Measurements from ENCODE around the gene ANKZF1.

Gene ANKZF1

DNA sequence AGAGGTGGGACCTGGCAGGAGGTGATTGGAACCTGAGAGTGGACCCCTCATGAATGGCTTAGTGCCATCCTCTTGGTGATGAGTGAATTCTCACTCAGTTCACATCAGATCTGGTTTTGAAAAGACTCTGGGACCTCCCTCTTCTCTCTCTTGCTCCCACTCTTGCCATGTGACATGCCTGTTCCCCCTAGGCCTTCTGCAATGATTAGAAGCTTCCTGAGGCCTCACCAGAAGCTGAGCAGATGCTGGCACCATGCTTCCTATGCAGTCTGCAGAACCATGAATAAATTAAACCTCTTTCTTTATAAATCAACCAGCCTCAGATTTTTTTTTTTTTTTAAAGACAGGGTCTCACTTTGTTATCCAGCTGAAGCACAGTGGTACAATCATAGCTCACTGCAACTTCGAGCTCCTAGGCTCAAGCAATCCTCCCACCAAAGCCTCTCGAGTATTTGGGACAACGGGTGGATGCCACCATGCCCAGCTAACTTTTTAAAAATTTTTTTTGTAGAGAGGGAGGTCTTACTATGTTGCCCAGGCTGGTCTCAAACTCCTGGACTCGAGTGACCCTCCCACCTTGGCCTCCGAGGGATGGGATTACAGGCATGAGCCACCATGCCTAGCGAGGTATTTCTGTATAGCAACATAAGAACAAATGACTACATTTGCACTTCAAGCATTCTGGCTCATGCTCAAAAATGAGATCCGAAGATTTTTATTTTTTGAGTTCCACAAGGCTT is 25.0 kb upstream of the ANKZF1 start:
- Mint-ChIP-seq H3K4me3 (no peak overlapping the region), H3K36me3 (peaks cover 4% of the 10 kb centered on the region)

DNA sequence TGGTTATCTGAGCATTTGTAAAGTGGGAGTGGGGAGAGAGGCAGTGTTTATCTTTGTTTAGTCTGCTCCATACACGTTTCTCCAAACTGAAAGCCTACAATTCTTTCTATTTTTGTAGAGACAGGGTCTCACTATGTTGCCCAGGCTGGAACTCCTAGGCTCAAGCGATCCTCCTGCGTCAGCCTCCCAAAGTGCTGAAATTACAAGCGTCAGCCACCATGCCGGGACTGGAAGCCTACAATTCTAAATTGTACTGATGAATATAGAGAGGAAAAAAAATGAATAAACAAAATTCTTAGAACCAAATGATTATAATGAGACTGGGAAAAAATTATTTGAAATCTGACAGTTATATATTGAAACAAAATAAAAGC is 24.5 kb upstream of the ANKZF1 start:
- Mint-ChIP-seq H3K27me3 (no peaks in the 10 kb centered on the region), H3K4me3 (peak overlapping the region; percentile 94), H3K36me3 (peaks cover 4% of the 10 kb centered on the region), H3K4me1 (ENCODE audit: low read depth) (peaks cover 46% of the 10 kb centered on the region), H3K27ac (peak overlapping the region; percentile 73), H3K9me3 (ENCODE audit: low read depth) (no peaks in the 10 kb centered on the region)

More for the DNA sequence above, 25.0 kb upstream of the ANKZF1 start:
- peak overlapping the region; percentile 73 for H3K27ac Mint-ChIP-seq
- peaks cover 44% of the 10 kb centered on the region for H3K4me1 Mint-ChIP-seq (ENCODE audit: low read depth)
- H3K9me3 Mint-ChIP-seq (ENCODE audit: low read depth) = no peaks in the 10 kb centered on the region
- H3K27me3 Mint-ChIP-seq = no peaks in the 10 kb centered on the region

DNA sequence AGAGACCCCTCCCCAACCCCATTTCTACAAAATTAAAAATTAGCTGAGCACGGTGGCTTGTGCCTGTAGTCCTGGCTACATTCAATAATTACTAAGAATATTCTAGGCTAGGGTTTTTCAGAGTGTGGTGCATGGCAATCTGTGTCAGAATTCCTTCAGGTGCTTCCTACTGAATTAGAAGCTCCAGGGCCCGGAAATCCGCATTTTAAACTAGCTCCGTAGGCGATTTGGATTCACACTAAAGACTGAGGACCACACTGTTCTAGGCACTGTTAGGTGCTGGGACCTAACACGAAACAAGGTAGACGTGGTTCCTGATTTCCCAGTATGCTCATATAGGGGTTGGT is 23.7 kb upstream of the ANKZF1 start:
- H3K27ac Mint-ChIP-seq = peak overlapping the region; percentile 96
- H3K4me3 Mint-ChIP-seq = peak overlapping the region; percentile 94
- H3K4me1 Mint-ChIP-seq (ENCODE audit: low read depth) = peaks cover 45% of the 10 kb centered on the region
- H3K27me3 Mint-ChIP-seq = no peaks in the 10 kb centered on the region
- peaks cover 4% of the 10 kb centered on the region for H3K36me3 Mint-ChIP-seq
- H3K9me3 Mint-ChIP-seq (ENCODE audit: low read depth) = no peaks in the 10 kb centered on the region

DNA sequence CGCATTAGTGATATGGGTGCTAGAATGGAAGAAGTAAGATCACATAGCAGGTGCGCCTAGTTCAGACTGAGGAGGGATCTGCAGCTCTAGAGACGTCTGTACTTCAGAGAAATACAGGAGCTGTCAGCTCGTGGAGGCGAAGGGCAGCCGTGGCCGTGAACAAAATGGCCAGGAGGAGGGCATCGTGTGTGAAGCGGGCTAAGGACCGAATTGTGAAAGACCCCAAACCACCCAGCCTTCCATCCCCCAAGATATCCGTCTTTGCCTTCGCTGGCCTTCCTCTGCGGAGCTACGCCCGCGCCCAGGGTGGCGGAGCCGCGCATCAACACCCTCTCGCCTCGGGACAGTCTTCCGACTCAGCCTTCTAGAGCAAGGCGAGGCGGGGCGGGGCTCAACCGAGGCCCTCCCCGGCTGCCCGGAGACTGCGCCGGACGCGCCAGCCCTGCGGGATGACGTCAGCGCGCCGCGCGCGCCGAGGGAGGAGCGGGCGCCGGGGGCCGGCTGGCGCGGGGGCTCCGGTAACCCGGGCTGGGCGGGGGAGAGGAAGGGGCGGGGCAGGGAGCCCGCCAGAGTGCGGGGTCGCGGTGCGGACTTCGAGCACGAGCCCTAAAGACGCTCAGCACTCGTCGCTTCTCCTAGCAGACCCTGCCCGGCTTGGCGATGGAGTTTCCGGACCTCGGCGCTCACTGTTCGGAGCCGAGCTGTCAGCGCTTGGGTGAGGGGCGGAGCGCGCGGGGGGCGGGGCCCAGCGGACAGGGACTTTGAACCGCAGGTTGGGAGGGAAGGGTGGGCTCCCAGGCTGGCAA is 23.1 kb upstream of the ANKZF1 start, which contains the start of gene ZFAND2B:
TSS of gene ZFAND2B (plus strand) at position 455 of the 806 bp plus-strand sequence. CDS start at position 661, 206 bp downstream.
- Mint-ChIP-seq H3K36me3 (peaks cover 4% of the 10 kb centered on the region), H3K4me1 (ENCODE audit: low read depth) (peaks cover 49% of the 10 kb centered on the region), H3K9me3 (ENCODE audit: low read depth) (no peaks in the 10 kb centered on the region), H3K27me3 (no peaks in the 10 kb centered on the region), H3K4me3 (peak within 1 kb of the TSS; percentile 94), H3K27ac (peak within 1 kb of the TSS; percentile 96)

DNA sequence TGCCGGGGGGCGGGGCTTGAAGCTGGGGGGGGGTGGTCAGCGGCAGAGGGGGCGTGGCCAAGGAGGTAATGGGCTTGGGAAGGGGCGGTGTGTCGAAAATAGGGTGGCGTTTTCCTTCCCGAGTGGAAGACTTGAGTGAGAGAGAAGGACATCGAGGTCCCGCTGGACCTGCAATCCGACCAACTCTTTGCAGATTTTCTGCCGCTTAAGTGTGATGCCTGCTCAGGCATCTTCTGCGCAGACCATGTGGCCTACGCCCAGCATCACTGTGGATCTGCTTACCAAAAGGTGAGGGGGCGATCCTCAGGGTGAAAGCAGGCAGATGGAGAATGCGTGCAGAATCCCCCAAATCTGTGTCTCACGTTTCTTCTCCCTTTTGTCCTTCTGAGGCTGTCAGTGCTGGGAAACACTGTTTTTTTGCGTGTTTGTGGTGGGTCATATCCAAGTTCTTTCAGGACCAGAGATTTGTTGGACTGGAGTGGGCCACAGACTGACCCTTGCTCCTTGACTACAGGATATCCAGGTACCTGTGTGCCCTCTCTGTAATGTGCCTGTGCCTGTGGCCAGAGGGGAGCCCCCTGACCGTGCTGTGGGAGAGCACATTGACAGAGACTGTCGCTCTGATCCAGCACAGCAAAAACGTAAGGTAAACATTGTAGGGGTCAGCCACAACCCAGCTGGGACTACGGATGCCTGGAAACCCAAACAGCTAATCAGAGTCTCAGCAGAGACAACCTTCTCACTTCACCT is 22.3 kb upstream of the ANKZF1 start:
- Mint-ChIP-seq H3K36me3 (peaks cover 4% of the 10 kb centered on the region), H3K4me1 (ENCODE audit: low read depth) (peaks cover 49% of the 10 kb centered on the region), H3K27me3 (no peaks in the 10 kb centered on the region), H3K9me3 (ENCODE audit: low read depth) (no peaks in the 10 kb centered on the region), H3K27ac (peak overlapping the region; percentile 81), H3K4me3 (peak overlapping the region; percentile 94)

DNA sequence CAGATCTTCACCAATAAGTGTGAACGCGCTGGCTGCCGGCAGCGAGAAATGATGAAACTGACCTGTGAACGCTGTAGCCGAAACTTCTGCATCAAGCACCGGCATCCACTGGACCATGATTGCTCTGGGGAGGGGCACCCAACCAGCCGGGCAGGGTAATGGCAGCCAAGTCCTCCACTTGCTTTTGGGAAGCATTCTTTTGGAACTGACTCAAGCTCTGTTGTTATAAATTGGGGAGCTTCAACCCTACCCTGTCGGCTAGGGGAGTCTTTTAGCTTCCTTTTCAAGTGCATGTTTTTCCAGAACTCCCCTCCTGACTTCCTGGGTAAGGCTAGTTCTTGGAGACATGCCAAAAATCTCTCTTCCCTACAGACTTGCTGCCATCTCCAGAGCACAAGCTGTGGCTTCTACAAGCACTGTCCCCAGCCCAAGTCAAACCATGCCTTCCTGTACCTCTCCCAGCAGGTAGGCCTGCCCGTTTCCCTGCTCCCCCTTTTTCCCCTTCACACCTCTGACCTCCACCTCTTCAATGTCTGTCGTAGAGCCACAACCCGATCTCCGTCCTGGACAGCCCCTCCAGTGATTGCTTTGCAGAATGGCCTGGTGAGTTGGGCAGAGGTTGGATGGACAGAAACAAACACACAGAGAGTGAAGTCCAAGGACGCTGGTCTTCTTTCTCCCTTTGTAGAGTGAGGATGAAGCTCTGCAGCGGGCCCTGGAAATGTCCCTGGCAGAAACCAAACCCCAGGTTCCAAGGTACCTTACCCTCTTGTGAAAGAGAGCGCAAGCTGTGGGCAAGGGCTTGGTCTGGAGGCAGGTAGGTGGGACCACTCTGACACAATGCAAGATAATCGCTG is 21.5 kb upstream of the ANKZF1 start:
- Mint-ChIP-seq H3K4me1 (ENCODE audit: low read depth) (peaks cover 49% of the 10 kb centered on the region), H3K36me3 (peaks cover 4% of the 10 kb centered on the region), H3K27ac (peak overlapping the region; percentile 88), H3K4me3 (peak overlapping the region; percentile 94), H3K9me3 (ENCODE audit: low read depth) (no peaks in the 10 kb centered on the region), H3K27me3 (no peaks in the 10 kb centered on the region)

DNA sequence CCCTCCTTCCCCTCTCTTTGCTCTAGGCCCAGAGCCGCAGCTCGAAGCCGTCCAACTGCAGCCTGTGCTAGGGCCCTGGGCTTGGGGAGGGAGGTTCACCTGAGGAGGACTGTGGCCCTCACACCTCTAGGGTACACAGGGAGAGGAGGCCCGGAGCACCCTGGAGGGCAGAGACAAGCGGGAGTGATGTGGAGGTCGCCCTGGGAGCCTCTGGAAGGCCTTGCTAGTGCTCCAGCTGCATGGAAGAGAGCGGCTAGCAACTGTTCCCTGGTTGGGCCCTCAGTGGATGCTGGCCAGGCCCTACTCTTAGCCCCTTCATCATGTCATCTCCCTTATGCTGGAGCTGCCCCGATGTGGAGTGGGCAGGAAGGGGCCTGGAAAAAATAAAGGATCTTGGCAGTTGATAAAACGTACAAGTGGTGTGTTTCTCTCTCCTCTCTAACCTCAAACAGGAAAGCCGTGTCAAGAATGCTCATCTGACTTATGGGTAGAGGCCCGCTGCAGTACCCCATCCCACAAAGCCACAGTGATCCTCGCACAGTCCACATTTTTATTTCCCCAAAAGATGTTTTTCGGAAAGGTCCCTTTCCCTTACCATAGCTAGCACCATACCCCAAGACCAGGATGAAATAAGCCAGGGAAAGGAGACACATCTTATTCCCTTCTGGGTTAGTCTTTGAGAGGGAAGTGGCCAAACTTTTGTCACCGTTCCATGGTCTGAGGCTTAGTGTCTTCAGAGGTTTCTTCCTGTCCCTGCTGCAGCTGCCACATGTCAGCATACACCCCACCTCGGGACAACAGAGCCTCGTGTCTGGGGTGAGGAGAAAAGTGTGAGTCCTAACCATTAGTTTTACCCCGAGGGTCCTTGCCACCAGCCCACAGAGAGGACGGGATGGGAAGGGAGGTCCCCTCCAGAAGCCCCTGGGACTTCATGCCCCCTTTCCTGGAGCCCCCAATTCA is 20.1 kb upstream of the ANKZF1 start:
- Mint-ChIP-seq H3K4me3 (peak overlapping the region; percentile 61), H3K4me1 (ENCODE audit: low read depth) (peaks cover 49% of the 10 kb centered on the region)

DNA sequence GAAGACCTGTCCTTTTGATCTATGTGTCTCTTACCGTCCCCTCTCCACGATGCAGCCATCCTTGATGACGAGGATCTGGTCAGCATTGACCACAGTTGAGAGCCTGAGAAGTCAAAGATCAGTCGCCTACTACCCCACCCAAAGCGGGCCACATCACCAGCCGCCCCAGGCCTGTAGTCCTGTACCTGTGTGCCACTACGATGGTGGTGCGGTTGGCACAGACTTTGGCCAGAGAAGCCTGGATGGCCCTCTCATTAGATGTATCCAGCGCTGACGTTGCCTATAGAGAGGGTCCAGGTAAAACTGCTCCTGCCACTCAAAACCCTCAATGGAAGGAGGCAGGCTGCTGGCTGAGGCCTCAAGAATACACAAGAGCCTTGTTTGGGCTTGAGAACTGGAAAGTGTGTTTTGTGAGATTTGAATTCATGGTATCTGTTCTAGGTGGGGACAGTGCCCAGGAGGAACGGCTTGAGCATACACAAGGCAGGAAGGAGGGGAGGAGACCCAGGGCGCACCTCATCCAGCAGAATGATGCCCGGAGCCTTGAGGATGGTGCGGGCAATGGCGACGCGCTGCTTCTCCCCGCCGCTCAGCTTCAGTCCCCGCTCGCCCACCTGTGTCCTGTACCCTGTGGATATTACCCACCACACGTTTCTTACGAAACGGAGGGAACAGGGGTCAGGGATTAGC is 19.3 kb upstream of the ANKZF1 start:
- H3K36me3 Mint-ChIP-seq = peaks cover 4% of the 10 kb centered on the region
- H3K9me3 Mint-ChIP-seq (ENCODE audit: low read depth) = no peaks in the 10 kb centered on the region
- H3K27ac Mint-ChIP-seq = peak overlapping the region; percentile 83
- no peaks in the 10 kb centered on the region for H3K27me3 Mint-ChIP-seq
- peaks cover 47% of the 10 kb centered on the region for H3K4me1 Mint-ChIP-seq (ENCODE audit: low read depth)
- H3K4me3 Mint-ChIP-seq = no peak overlapping the region

More for the DNA sequence above, 20.1 kb upstream of the ANKZF1 start:
- Mint-ChIP-seq H3K36me3 (peaks cover 4% of the 10 kb centered on the region), H3K27ac (peak overlapping the region; percentile 88), H3K9me3 (ENCODE audit: low read depth) (no peaks in the 10 kb centered on the region), H3K27me3 (no peaks in the 10 kb centered on the region)

DNA sequence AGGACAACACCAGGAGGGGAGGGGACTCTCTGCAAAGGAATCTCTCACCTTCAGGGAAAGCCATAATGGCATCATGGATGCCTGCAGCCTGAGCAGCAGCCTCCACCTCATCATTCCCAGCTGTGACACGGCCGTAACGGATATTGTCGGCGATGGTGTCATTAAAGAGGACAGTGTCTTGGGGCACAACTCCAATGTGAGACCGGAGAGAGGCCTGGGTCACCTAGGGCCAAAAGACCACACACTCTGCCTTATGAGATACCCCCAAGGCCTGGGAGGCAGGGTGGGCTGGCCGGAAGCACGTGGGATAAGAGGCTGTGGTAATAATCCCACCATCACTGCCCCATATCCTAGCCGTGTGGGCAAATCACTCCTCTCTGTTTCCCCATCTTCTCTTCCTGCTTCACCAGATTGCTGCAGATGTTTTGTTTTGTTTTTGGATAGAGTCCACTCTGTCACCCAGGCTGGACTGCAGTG is 18.7 kb upstream of the ANKZF1 start:
- Mint-ChIP-seq H3K9me3 (ENCODE audit: low read depth) (no peaks in the 10 kb centered on the region), H3K4me3 (no peak overlapping the region), H3K27me3 (no peaks in the 10 kb centered on the region), H3K36me3 (peaks cover 4% of the 10 kb centered on the region), H3K4me1 (ENCODE audit: low read depth) (peaks cover 46% of the 10 kb centered on the region), H3K27ac (peak overlapping the region; percentile 81)

DNA sequence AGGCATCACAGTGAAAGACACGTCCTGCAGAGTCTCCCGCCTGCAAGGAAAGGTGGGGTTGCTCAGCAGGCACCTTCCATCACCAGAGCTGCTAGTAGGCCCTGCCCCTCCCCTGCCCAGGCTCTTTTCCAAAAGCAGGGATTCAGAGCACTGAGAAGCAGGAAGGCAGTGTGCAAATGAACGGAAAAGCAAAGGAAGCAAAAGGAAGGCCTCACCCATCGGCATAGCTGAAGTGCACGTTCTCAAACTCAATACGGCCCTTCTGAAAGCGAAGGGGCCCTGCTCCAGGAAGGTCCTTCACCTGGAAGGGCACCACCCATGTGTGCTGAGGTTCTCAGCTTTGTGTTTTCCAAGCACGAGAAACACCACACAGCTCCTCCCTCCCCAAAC is 16.6 kb upstream of the ANKZF1 start:
- Mint-ChIP-seq H3K4me1 (ENCODE audit: low read depth) (peaks cover 40% of the 10 kb centered on the region), H3K9me3 (ENCODE audit: low read depth) (no peaks in the 10 kb centered on the region), H3K4me3 (no peak overlapping the region), H3K27ac (no peak overlapping the region), H3K27me3 (no peaks in the 10 kb centered on the region), H3K36me3 (peaks cover 4% of the 10 kb centered on the region)

DNA sequence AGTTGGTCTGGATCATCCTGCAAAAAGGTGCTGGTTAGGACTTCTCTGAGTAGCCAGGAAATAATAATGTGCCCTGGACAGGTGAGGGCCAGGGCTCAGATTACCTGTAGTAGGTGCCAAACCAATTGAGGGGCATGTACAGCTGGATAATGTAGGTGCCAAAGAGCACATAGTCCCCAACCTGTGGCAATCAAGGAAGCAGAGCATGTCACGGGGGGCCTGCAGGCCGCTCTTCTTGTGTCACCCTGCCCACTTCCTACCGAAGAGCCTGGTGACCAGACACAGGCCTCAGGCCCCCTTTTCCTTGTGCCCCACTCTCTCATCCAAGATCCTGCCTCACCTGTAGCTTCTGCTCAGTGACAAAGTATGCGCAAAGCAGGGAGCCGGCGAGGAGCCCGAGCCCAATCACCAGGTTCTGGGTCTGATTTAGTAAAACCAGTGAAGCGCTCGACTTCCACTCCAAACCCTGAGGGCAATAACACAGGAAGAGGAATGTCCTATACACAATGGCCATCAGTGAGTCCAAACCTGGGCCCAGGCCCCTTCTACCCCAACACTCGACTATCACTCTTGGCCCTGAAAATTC is 16.0 kb upstream of the ANKZF1 start:
- Mint-ChIP-seq H3K36me3 (peaks cover 4% of the 10 kb centered on the region), H3K27me3 (no peaks in the 10 kb centered on the region), H3K4me1 (ENCODE audit: low read depth) (peaks cover 36% of the 10 kb centered on the region), H3K27ac (no peak overlapping the region), H3K4me3 (no peak overlapping the region), H3K9me3 (ENCODE audit: low read depth) (no peaks in the 10 kb centered on the region)

DNA sequence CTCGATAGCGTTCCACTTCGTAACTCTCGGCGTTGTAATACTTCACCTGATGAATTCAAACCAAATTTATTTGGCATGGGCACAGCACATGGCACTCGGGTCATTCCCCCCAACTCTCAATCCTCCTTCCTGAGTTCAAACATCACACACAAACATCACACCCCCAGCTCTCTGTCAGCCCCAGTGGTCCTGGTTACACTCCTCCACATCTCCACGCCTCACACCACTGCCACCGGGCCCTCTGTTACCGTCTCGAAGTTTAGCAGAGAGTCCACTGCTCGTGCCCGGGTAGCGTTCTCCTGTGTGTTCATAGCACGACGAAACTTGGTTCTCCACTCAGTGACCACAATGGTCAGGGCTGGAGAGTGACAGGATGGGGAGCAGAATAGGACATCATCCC is 15.5 kb upstream of the ANKZF1 start:
- peaks cover 34% of the 10 kb centered on the region for H3K4me1 Mint-ChIP-seq (ENCODE audit: low read depth)
- no peak overlapping the region for H3K27ac Mint-ChIP-seq
- no peak overlapping the region for H3K4me3 Mint-ChIP-seq
- no peaks in the 10 kb centered on the region for H3K9me3 Mint-ChIP-seq (ENCODE audit: low read depth)
- H3K27me3 Mint-ChIP-seq = no peaks in the 10 kb centered on the region
- peaks cover 4% of the 10 kb centered on the region for H3K36me3 Mint-ChIP-seq
